GM12873 (cell line): Measurements from ENCODE around the gene STX10.
A peak's percentile ranks its signal among the peaks of the same experiment; 100 is the strongest.

ENCODE experiments used
- TF ChIP-seq, protein P1 (sequence below): IDR thresholded peaks from 2 replicates; pipeline ENCODE4 v1.5.1; 2012; ENCODE audit warnings: low read depth, mild to moderate bottlenecking, moderate library complexity, low read length, control low read depth; ENCODE audit not compliant: insufficient read depth; ENCODE audit errors: missing control alignments

Gene STX10

GRCh38 chr19:13104848-13105711, 45.1 kb downstream of the STX10 start:
- TF ChIP-seq, protein P1, sequence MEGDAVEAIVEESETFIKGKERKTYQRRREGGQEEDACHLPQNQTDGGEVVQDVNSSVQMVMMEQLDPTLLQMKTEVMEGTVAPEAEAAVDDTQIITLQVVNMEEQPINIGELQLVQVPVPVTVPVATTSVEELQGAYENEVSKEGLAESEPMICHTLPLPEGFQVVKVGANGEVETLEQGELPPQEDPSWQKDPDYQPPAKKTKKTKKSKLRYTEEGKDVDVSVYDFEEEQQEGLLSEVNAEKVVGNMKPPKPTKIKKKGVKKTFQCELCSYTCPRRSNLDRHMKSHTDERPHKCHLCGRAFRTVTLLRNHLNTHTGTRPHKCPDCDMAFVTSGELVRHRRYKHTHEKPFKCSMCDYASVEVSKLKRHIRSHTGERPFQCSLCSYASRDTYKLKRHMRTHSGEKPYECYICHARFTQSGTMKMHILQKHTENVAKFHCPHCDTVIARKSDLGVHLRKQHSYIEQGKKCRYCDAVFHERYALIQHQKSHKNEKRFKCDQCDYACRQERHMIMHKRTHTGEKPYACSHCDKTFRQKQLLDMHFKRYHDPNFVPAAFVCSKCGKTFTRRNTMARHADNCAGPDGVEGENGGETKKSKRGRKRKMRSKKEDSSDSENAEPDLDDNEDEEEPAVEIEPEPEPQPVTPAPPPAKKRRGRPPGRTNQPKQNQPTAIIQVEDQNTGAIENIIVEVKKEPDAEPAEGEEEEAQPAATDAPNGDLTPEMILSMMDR, result no peak

DNA sequence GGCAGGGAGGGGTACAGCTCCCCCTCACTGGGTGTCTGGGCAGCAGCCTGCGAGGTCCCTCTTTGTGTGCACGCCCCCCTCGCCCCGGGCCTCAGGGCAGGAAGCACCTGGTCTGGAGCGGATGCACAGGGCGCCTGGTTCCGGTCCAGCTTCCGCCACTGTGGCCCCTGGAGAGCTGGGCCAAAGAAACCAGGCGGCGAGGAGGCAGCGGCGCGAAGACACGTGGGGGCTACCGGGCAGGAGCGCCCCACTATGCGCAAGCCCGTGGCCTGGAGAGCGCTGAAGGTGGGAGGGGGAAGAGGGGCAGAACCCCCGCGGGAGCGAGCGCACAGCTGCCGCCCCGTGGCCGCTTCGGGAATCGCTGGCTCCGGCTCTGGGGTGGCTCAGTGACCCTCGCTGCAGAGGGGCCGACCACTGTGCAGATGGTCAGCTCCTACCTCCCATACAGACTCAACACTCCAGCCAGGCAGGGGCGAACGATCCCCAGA, 45.8 kb downstream of the STX10 start:
- TF ChIP-seq, protein P1, result peak; percentile 97

DNA sequence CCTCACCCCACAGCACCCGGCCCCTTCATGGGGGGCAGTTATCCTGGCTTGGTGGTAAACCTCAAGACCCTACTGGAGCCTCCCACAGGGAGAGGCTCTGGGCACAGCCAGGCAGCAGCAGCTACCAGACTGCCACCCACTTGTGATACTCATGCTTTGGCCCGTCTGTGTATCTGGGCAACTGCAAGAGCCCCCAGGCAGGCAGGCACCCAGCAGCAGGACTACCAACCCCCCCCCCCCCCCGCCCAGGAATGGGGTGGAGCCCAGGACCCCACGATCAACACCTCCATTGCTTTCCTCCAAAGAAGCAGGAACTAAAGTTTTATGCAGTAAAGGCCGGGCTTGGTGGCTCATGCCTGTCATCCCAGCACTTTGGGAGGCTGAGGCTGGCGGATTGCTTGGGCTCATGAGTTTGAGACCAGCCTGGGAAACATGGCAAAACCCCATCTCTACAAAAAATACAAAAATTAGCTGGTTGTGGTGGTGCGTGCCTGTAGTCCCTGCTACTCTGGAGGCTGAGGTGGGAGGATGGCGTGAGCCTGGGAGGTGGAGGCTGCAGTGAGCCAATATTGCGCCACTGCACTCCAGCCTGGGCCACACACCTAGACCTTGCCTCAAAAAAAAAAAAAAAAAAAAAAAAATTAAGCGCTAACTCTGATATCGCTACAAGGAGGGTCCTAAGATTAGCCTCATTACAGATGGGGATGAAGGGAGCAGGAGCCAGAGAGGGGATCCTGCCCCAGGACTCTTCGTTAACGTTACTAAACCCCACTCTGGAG, 46.4 kb downstream of the STX10 start:
- TF ChIP-seq, protein P1, result no peak

GRCh38 chr19:13102666-13103580, 47.3 kb downstream of the STX10 start, which contains the start of gene LYL1:
TSS of gene LYL1 (minus strand) at chr19:13102858. CDS start at chr19:13101171, 1,687 bp downstream.
- TF ChIP-seq, protein P1, result no peak

DNA sequence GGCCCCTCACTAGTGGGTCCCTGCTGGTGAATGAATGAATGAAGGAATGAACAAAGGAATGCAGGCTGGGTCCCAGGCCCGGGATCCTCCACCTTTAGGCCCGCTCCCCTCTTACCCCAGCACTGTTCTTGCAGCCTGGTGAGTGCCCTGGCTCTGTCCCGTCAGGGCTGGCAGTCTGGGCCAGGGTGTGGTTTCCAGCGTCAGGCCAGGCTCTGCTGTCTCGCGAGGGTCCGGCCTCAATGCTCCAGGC, 47.8 kb downstream of the STX10 start:
- TF ChIP-seq, protein P1, result no peak

DNA sequence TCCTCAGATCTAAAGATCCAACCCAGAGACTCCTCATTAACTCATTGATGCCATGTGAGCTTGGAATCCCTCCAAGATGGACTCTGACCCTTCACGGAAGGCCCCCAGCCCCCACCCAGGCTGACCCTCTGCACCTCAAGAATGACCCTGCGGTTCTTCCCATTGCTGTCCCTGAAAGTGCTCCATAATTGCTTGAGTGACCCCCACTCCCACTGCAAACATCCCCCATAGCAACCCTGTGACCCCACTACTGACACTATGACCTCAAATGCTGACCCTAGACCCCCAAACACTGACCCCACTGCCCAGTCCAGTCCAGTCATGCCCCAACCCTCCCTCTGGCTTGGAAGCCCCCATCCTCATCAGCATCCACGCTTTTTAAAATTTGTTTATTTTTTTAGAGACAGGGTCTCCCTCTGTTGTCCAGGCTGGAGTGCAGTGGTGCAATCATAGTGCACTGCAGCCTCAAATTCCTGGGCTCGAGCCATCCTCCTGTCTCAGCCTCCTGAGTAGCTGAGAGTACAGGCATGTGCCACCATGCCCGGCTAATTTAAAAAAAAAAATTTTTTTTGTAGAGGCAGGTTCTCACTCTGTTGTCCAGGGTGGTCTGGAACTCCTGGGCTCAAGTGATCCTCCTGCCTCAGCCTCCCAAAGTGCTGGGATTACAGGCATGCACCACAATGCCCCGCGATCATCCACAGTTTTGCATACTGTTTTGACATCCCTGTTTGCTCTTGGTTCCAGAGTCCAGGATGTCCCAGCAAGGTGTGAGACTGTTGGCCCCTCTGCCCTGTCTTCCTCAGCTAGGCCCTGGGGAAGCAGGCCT, 48.4 kb downstream of the STX10 start:
- TF ChIP-seq, protein P1, result no peak
